ENCODE data around the gene ARL10.
"Not testable (repeated sequence)": the region's sequence is repeated elsewhere in the genome, so short reads cannot be mapped to it uniquely, and the experiment has no call there.

ARL10 gene

DNA sequence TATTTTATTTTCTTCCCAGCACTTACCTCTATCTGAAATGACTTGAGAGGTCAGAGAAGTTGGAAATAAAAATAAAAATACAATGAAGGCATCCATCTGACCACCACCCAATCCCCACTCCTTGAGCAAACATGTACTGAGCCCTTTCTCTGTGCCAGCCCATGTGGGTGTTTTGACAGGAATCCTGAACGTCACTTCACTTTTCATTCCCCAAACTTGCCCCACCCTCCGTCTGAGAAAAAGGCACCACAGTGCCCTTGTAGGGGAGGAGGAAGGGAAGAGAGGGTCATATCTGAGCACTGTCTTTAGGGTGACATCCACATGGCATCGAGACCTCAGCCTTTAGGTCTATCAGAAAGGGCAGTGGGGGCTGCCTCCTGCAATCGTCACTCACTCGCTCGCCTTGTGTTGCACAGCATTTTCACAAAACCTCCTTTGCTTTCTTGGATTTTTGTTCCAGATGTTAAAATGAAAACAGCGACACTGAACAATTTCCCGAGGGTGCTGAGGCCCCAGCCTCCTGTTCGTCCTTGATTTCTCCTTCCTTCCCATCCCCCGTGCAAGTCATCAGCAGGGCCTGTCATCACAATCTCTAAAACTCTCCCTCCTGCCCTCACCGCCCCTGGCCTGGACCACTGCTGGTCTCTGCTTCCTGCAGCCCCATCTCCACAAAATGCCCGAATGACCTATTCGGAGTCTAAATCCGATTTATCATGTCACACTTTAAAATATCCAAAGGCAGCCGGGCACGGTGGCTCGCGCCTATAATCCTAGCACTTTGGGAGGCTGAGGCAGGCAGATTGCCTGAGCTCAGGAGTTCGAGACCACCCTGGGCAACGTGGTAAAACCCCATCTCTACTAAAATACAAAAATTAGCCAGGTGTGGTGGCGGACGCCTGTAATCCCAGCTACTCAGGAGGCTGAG, 36.3 kb downstream of the ARL10 start:
- Mint-ChIP-seq H3K27ac (peak overlapping the region; percentile 81), H3K27me3 (ENCODE audit: low read depth, poor library complexity) (peaks cover 10% of the 10 kb centered on the region), H3K36me3 (ENCODE audit: low read depth) (no peaks in the 10 kb centered on the region), H3K4me1 (peaks cover 29% of the 10 kb centered on the region), H3K9me3 (no peaks in the 10 kb centered on the region), H3K4me3 (no peak overlapping the region)
- TF ChIP-seq, protein P1, sequence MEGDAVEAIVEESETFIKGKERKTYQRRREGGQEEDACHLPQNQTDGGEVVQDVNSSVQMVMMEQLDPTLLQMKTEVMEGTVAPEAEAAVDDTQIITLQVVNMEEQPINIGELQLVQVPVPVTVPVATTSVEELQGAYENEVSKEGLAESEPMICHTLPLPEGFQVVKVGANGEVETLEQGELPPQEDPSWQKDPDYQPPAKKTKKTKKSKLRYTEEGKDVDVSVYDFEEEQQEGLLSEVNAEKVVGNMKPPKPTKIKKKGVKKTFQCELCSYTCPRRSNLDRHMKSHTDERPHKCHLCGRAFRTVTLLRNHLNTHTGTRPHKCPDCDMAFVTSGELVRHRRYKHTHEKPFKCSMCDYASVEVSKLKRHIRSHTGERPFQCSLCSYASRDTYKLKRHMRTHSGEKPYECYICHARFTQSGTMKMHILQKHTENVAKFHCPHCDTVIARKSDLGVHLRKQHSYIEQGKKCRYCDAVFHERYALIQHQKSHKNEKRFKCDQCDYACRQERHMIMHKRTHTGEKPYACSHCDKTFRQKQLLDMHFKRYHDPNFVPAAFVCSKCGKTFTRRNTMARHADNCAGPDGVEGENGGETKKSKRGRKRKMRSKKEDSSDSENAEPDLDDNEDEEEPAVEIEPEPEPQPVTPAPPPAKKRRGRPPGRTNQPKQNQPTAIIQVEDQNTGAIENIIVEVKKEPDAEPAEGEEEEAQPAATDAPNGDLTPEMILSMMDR (IDR thresholded peaks at IDR 0.05): no peak
- DNase-seq: no peak

DNA sequence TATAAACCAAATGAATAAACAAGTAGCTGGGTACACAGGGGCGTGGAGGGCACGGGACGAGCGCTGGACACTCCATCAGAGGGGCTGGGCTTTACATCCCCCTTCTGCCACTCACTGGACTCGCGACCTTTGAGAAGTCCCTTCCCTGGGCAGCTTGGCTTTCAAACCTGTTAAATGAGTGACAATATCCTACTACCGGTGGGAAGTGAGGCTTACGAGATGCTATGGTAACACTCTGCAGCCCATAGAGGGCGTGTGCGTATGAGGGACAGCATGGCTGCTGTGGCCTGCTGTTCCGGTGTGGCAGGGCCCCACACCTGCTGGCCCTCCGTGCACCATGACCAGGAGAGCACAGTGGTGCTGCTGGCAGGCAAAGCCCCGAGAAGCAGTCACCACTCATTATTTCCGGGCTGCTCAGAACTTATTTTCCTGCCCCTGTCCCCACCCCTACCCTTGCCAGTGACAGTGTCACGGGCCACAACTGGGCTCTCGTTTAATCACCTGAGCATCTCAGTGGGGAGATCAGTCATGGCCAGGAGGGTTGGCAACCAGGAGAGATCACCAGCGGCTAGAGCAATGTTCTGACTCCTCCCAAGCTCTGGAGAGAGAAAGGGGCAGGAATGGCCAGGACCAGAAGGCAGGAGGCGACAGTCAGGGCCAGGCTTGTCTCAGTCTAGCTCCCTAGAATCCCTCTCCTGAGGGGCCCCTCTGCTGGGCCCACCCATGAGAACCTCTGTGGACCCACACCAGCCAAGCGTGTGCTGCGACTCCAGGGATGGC, 40.6 kb downstream of the ARL10 start:
- TF ChIP-seq, protein P1 (IDR thresholded peaks at IDR 0.05): peak; percentile 7
- no peak overlapping the region for H3K27ac Mint-ChIP-seq
- H3K36me3 Mint-ChIP-seq (ENCODE audit: low read depth): no peaks in the 10 kb centered on the region
- DNase-seq: no peak
- H3K4me3 Mint-ChIP-seq: no peak overlapping the region
- H3K27me3 Mint-ChIP-seq (ENCODE audit: low read depth, poor library complexity): peaks cover 4% of the 10 kb centered on the region
- peaks cover 23% of the 10 kb centered on the region for H3K4me1 Mint-ChIP-seq
- no peaks in the 10 kb centered on the region for H3K9me3 Mint-ChIP-seq

DNA sequence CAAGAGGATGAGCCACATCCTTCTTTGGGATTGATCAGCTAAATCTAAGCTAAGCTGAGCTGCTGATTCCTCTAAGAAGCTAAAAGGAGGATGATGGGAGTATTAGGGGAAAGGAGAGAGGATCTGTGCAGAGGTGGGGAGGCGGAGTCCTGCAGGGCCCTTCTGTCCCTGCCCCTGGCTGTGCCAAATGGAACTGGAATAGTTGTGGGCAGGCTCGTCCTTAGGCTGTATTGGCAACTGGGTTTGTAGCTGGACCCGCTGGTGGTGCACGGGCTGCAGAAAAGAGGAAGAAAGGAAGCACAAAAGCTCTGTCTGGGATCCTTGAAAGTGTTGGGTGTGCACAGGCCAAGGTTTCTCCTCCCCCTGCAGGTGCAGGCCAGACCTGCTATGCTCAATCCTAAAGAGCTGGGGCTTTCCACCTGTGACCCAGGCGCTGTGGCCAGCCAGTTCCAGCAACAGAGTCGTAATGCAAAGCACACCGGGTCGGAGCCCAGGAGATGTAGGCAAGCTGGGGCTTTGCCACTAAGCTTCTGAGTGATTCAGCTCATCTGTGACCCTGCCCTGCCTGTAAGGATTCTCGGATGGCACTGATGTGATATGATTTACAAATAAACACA, 41.3 kb downstream of the ARL10 start:
- TF ChIP-seq, protein P1 (IDR thresholded peaks at IDR 0.05): no peak
- H3K27me3 Mint-ChIP-seq (ENCODE audit: low read depth, poor library complexity): peaks cover 7% of the 10 kb centered on the region
- no peaks in the 10 kb centered on the region for H3K36me3 Mint-ChIP-seq (ENCODE audit: low read depth)
- H3K9me3 Mint-ChIP-seq: no peaks in the 10 kb centered on the region
- no peak for DNase-seq
- no peak overlapping the region for H3K4me3 Mint-ChIP-seq
- H3K4me1 Mint-ChIP-seq: peaks cover 22% of the 10 kb centered on the region
- H3K27ac Mint-ChIP-seq: no peak overlapping the region

DNA sequence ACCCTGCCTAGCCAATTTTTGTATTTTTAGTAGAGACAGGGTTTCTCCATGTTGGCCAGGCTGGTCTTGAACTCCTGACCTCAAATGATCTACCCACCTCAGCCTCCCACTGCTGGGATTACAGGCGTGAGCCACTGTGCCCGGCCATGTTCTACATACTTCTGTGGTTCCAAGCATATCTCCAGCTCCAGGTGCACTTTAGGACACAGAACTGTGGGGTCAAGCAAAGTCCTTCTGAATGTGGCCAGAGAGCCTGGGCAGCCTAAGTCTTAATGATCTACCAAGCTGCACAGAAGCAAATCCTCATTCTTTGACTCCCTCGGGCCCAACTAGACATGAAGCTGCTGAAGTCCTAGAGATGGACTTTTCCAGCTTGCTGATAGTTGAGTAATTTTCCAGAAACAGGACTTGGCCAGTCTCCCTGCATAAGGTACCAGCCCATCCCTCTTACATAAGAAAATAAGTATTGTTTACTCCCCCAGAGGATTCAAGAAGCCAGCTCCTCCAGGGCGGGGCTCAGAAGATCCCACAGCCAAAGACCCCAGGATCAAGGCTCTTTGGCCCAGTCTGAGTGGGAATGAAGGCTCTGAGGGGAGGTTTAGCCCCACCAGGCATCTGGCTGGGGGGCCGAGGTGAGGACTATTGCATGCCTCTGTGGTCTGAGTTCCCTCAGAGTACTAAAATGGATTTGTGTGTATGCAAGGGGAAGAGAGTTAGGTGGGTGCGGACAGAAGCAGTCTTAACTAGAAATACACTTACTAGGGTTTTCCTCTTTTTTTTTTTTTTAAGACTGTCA, 42.4 kb downstream of the ARL10 start:
- Mint-ChIP-seq H3K4me3 (no peak overlapping the region), H3K9me3 (no peaks in the 10 kb centered on the region), H3K36me3 (ENCODE audit: low read depth) (no peaks in the 10 kb centered on the region), H3K27me3 (ENCODE audit: low read depth, poor library complexity) (peaks cover 9% of the 10 kb centered on the region), H3K27ac (no peak overlapping the region), H3K4me1 (peaks cover 13% of the 10 kb centered on the region)
- TF ChIP-seq, protein P1 (IDR thresholded peaks at IDR 0.05): no peak
- DNase-seq: no peak

DNA sequence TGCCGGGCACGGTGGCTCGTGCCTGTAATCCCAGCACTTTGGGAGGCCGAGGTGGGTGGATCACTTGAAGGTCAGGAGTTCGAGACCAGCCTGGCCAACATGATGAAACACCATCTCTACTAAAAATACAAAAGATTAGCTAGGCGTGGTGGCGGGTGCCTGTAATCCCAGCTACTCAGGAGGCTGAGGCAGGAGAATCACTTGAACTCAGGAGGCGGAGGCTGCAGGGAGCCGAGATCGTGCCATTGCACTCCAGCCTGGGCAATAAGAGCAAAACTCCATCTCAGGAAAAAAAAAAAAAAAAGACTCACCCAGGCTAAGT, 42.9 kb downstream of the ARL10 start:
- H3K9me3 Mint-ChIP-seq; H3K4me3 Mint-ChIP-seq; H3K36me3 Mint-ChIP-seq (ENCODE audit: low read depth); H3K27ac Mint-ChIP-seq; DNase-seq; H3K27me3 Mint-ChIP-seq (ENCODE audit: low read depth, poor library complexity): not testable (repeated sequence)
- H3K4me1 Mint-ChIP-seq: peaks cover 11% of the 10 kb centered on the region

All from nephron progenitor cell (in vitro differentiated cells).